Transverse colon (tissue), 4 donors: ENCODE data around the gene ZBTB7B. TPM values are rescaled to one million over a fixed set of nuclear protein-coding genes. Genes with fewer than 3 reads are reported as not detected.

ENCODE experiments used
- DNase-seq: peaks from one replicate; pipeline ENCODE4 v3.0.0-alpha.2; 2019
- H3K27ac ChIP-seq, 4 donors: fragments of 200-600 bp; sonication (generic); 2 replicates each; pipeline ENCODE4 v1.5.1; 2016 to 2018; ENCODE audit warnings: inconsistent platforms in 4 of 4
- H3K27me3 ChIP-seq: fragments of 200-600 bp; sonication (generic); 2 replicates; pipeline ENCODE4 v1.5.1; 2017; ENCODE audit warnings: inconsistent platforms
- H3K36me3 ChIP-seq, 4 donors: fragments of 200-600 bp; sonication (generic); 2 replicates each; pipeline ENCODE4 v1.5.1; 2017 to 2019; ENCODE audit warnings: inconsistent platforms in 4 of 4
- H3K4me1 ChIP-seq, 4 donors: fragments of 200-600 bp; sonication (generic); 2 replicates each; pipeline ENCODE4 v1.5.1; 2017 to 2020; ENCODE audit warnings: inconsistent platforms in 4 of 4
- H3K4me3 ChIP-seq, 4 donors: fragments of 200-600 bp; sonication (generic); 1 replicate in 1 of 4; 2 replicates in 3 of 4; pipeline versions ENCODE4 v1.5.1 to v1.6.1; 2017 to 2019; ENCODE audit warnings: inconsistent platforms in 4 of 4
- H3K9me3 ChIP-seq, 2 donors: fragments of 200-600 bp; sonication (generic); 2 replicates each; pipeline ENCODE4 v1.5.1; 2017 to 2019; ENCODE audit warnings: inconsistent platforms in 2 of 2
- CTCF ChIP-seq, 5 experiments: fragments of 200-600 bp in 3 of 5; fragments of 450-650 bp in 2 of 5; sonication (generic) in 3 of 5; IDR thresholded peaks; 1 replicate in 2 of 5; 2 replicates in 3 of 5; pipeline ENCODE4 v1.5.1; 2016 to 2017; ENCODE audit warnings: antibody characterized with exemption in 5 of 5, inconsistent platforms in 3 of 5, mild to moderate bottlenecking in 2 of 5, moderate library complexity in 1 of 5
- EP300 ChIP-seq: sonication (generic); formaldehyde crosslinking; IDR thresholded peaks from one replicate; pipeline ENCODE4 v1.6.1; 2017; ENCODE audit warnings: antibody characterized with exemption, low read depth
- POLR2A ChIP-seq: fragments of 450-650 bp; IDR thresholded peaks from one replicate; pipeline ENCODE4 v1.6.1; 2016; ENCODE audit warnings: antibody characterized with exemption, mild to moderate bottlenecking, moderate library complexity
- POLR2AphosphoS5 ChIP-seq, 3 donors: sonication (generic); formaldehyde crosslinking; IDR thresholded peaks; one replicate each; pipeline ENCODE4 v1.6.1; 2016; ENCODE audit warnings: antibody characterized with exemption in 3 of 3
- WGBS, 2 donors: methylation state at CpG; one replicate each; pipeline ENCODE4 v1.1.5; 2018; ENCODE audit warnings: low coverage in 1 of 2; 5-methylcytosine and 5-hydroxymethylcytosine counted together
- in situ Hi-C, 4 donors: fragments of 200-750 bp; cut with MboI; loops; one replicate each; pipeline versions ENCODE4 v1.15.0 to v1.15.1; 2017; ENCODE audit warnings: low sequenced_read_pairs in 3 of 4, low pct_ligation_motif_present in 1 of 4, low pct_unique_long_range_greater_than_20kb in 1 of 4
- intact Hi-C: fragments of 100-400 bp; cut with DNase I; formaldehyde crosslinking; loops from one replicate; pipeline ENCODE4 v1.15.1; 2023; ENCODE audit warnings: low total_unique reads
- total RNA-seq, 4 donors: library from RNA; depleted of rRNA; stranded (reverse); fragments of >200 nt; gene quantifications; one replicate each; pipeline ENCODE4 v1.1.0, GENCODE V29; 2016

Gene ZBTB7B
- 100 to 1,000 TPM in 3 of 4 donors, 10 to 100 TPM in 1; 85.2 to 513 (median 272) TPM for total RNA-seq

GRCh38 chr1:155002464-155003226 lies at the start of gene ZBTB7B:
Gene ZBTB7B (plus strand): TSS chr1:155002802. CDS start chr1:155014661, 11,859 bp downstream.
- 0% methylated on average over 4 to 23 of the region's 35 CpGs for WGBS, 2 donors
- Histone ChIP-seq H3K4me3 (peak within 1 kb of the TSS; percentile 66 to 97 (median 79)), H3K36me3 (no peaks in the 10 kb centered on the region), H3K27me3 (no peaks in the 10 kb centered on the region), H3K9me3 (no peaks in the 10 kb centered on the region), H3K4me1 (peaks cover 44 to 56% (median 54%) of the 10 kb centered on the region in 4 donors), H3K27ac (peak within 1 kb of the TSS; percentile 96 to 100 (median 98))
- DNase-seq: peak; percentile 54
- intact Hi-C loops: loop anchor here (5.0 kb wide), 1 partner anchor 35 kb away; no protein-coding TSS in a partner anchor
- TF ChIP-seq EP300 (no peak), POLR2A (peak; percentile 57), CTCF (IDR thresholded peaks at IDR 0.05) (peak in 1 of 5 experiments; percentile 9), POLR2AphosphoS5 (IDR thresholded peaks at IDR 0.05) (peak in 1 of 3 donors; percentile 7)
- in situ Hi-C loops: no loop called here

- Histone ChIP-seq H3K9me3 (no peaks in the 10 kb centered on the region), H3K4me1 (peaks cover 24 to 54% (median 39%) of the 10 kb centered on the region in 4 donors), H3K4me3 (peak overlapping the region in 1 of 4 donors; percentile 22), H3K36me3 (peaks cover 0 to 6% (median 0%) of the 10 kb centered on the region in 4 donors), H3K27me3 (no peaks in the 10 kb centered on the region), H3K27ac (peak overlapping the region in 2 of 4 donors; percentile 92 to 94)
- TF ChIP-seq POLR2A (no peak), CTCF (IDR thresholded peaks at IDR 0.05) (no peak), EP300 (no peak), POLR2AphosphoS5 (IDR thresholded peaks at IDR 0.05) (no peak)
- WGBS, 2 donors: 82% methylated on average over 2 of the region's 2 CpGs; no CpG with 5 or more reads in 1 of the 2 donors
- in situ Hi-C loops: loop anchor here in 3 of 4 donors (25.0 kb wide), 1 partner anchor 109 kb away; the partner anchor contains the start of genes ADAM15 (in 3 of the 3) and EFNA4 (in 3 of the 3)
- intact Hi-C loops: no loop called here
- no peak for DNase-seq
These were observed 49.0 kb upstream of the ZBTB7B start for GRCh38 chr1:154953611-154954038.

DNA sequence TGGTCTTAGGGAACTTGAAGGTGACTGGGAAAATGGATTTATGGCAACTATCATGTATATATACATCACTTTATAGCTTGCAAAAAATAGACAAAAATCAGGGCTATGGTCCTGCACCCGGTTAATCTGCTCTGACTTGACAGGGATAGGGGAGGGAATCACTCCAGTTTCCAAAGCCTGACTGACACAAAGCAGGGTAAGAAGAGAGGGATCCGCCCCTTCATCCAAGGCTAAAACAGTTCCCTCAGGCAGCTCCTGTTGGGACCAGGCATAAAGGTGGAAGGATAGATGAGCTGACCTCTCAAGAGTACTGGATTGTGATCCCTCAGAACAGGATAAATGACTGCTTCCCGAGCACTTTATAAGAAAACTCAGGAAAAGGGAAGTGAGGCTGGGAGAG lies 48.1 kb upstream of the ZBTB7B start:
- 73 to 78% methylated on average over 2 to 3 of the region's 3 CpGs for WGBS, 2 donors
- intact Hi-C loops (no loop called here), in situ Hi-C loops (loop anchor here in 3 of 4 donors (25.0 kb wide), 1 partner anchor 108 kb away; the partner anchor contains the start of genes ADAM15 (in 3 of the 3) and EFNA4 (in 3 of the 3))
- Histone ChIP-seq H3K27me3 (no peaks in the 10 kb centered on the region), H3K4me1 (peaks cover 24 to 55% (median 41%) of the 10 kb centered on the region in 4 donors), H3K36me3 (peaks cover 0 to 11% (median 0%) of the 10 kb centered on the region in 4 donors), H3K9me3 (no peaks in the 10 kb centered on the region), H3K27ac (peak overlapping the region; percentile 84 to 94 (median 92)), H3K4me3 (peak overlapping the region in 2 of 4 donors; percentile 65 to 71)
- no peak for TF ChIP-seq POLR2AphosphoS5 (IDR thresholded peaks at IDR 0.05)
- no peak for TF ChIP-seq EP300
- no peak for TF ChIP-seq POLR2A
- no peak for TF ChIP-seq CTCF (IDR thresholded peaks at IDR 0.05)
- no peak for DNase-seq
